GM19395 (cell line): ENCODE measurements around the gene CDK11B.
"Not testable (repeated sequence)": the region's sequence is repeated elsewhere in the genome, so short reads cannot be mapped to it uniquely, and the experiment has no call there.

ENCODE experiments used
- ATAC-seq: cut with Tn5 transposase; IDR thresholded peaks from one replicate; pipeline ENCODE4 v1.9.1; 2021; ENCODE audit warnings: mild to moderate bottlenecking, moderate library complexity; ENCODE audit not compliant: unreplicated experiment

CDK11B gene

GRCh38 chr1:1662830-1663560, 4.2 kb upstream of the CDK11B start:
- not testable (repeated sequence) for ATAC-seq

GRCh38 chr1:1662392-1662791, 3.6 kb upstream of the CDK11B start:
- ATAC-seq: not testable (repeated sequence)

GRCh38 chr1:1648265-1648664, 10.5 kb downstream of the CDK11B start:
- not testable (repeated sequence) for ATAC-seq

GRCh38 chr1:1647567-1648241, 11.1 kb downstream of the CDK11B start:
- not testable (repeated sequence) for ATAC-seq

- ATAC-seq: not testable (repeated sequence)
Measured at GRCh38 chr1:1646326-1646725, 12.5 kb downstream of the CDK11B start.

- ATAC-seq: not testable (repeated sequence)
Measured at GRCh38 chr1:1640711-1641461, 17.9 kb downstream of the CDK11B start.

- ATAC-seq: not testable (repeated sequence)
Measured at GRCh38 chr1:1640081-1640480, 18.7 kb downstream of the CDK11B start.

GRCh38 chr1:1639368-1639767, 19.4 kb downstream of the CDK11B start:
- ATAC-seq: not testable (repeated sequence)

- not testable (repeated sequence) for ATAC-seq
Measured at GRCh38 chr1:1638528-1638927, 20.3 kb downstream of the CDK11B start.

- not testable (repeated sequence) for ATAC-seq
Measured at GRCh38 chr1:1637479-1637875, 21.3 kb downstream of the CDK11B start.

GRCh38 chr1:1636621-1637478, 22.0 kb downstream of the CDK11B start:
- ATAC-seq: not testable (repeated sequence)

GRCh38 chr1:1634613-1635012, 24.2 kb downstream of the CDK11B start:
- not testable (repeated sequence) for ATAC-seq

GRCh38 chr1:1633409-1633808, 25.4 kb downstream of the CDK11B start:
- not testable (repeated sequence) for ATAC-seq

GRCh38 chr1:1631782-1632420, 26.9 kb downstream of the CDK11B start, which contains the start of gene MMP23B:
MMP23B (plus strand) TSS chr1:1632173; CDS start chr1:1632219, 46 bp downstream.
- no peak for ATAC-seq

- ATAC-seq: no peak
Measured at GRCh38 chr1:1630965-1631781, 27.6 kb downstream of the CDK11B start.

- ATAC-seq: peak; percentile 69
Measured at GRCh38 chr1:1630191-1630964, 28.4 kb downstream of the CDK11B start.

- ATAC-seq: no peak
Measured at GRCh38 chr1:1629430-1630190, 29.2 kb downstream of the CDK11B start.
